HG03378 (cell line): ENCODE results near the gene C12orf56.
A peak's percentile ranks its signal among the peaks of the same experiment; 100 is the strongest.

ENCODE experiments used
- ATAC-seq: cut with Tn5 transposase; IDR thresholded peaks from one replicate; pipeline ENCODE4 v1.9.1; 2021; ENCODE audit warnings: mild to moderate bottlenecking, moderate library complexity; ENCODE audit not compliant: unreplicated experiment

The C12orf56 gene, protein sequence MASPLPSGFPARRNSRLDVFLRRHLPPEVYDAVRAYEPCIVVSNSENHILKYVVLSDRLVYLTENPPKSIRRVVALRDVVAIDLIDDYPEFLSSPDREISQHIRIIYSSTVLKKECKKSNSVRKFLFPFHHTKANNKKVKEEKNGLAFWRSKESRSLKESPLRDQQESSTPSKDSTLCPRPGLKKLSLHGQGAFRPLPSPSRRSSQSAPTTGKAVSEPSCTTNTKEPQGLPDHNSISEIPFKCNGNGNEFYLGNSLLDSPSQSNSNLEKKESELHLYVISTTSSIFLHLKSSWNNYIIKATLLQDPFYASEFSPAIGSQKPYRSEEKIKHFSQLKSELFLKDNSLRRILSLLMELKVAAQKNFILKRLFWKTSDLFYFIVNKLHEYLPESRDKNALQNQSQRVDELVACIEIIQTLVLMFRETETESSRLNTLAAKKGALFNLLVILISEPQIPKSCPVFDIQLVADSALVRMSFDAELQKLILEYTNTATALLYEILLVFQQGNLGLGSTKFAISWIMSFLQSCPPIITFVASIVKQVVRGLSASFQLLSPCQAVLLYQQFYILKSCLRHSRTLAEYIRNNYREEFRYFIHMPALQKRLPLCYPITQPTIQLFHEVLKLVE

GRCh38 chr12:64390275-64390851, at the start of gene C12orf56:
C12orf56 (minus strand) TSS chr12:64390758; CDS start chr12:64390565, 193 bp downstream.
- ATAC-seq = no peak

DNA sequence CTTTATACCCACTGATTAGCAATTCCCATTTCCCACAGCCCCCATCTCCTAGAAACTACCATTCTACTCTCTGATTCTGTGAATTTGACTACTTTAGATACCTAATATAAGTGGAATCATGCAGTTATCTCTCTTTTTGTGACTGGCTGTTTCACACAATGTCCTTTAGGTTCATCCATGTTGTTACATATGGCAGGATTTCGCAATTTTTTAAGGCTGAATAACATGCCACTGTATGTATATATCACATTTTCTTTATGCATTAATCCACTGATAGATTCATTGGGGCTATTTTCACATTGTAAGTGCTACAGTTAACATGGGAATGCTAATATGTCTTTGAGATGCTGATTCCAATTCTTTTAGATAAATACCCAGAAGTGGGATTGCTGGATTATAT, 49.5 kb upstream of the C12orf56 start:
- ATAC-seq = no peak

DNA sequence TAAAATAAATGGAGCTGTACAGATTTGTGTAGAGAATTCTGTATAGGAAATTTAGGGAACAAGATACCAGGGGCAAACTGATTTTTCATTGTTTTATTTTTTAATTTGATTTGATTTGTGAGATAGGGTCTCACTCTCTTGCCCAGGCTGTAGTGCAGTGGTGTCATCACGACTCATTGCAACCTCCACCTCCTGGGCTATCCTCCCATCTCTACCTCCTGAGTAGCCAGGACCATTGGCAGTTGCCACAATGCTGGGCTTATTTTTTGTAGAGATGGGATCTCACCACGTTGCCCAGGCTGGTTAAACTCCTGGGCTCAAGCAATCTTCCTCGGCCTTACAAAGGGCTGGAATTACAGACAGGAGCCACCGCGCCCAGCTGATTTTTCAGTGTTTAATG, 43.4 kb upstream of the C12orf56 start:
- no peak for ATAC-seq

- no peak for ATAC-seq
These were observed 41.2 kb upstream of the C12orf56 start for GRCh38 chr12:64431791-64432190.

- ATAC-seq = no peak
These were observed 40.3 kb upstream of the C12orf56 start for GRCh38 chr12:64430886-64431285.

- no peak for ATAC-seq
These were observed 38.4 kb upstream of the C12orf56 start for GRCh38 chr12:64428956-64429355.

- ATAC-seq = no peak
These were observed 37.4 kb upstream of the C12orf56 start for GRCh38 chr12:64427988-64428387.

GRCh38 chr12:64419696-64420095, 29.1 kb upstream of the C12orf56 start:
- no peak for ATAC-seq

DNA sequence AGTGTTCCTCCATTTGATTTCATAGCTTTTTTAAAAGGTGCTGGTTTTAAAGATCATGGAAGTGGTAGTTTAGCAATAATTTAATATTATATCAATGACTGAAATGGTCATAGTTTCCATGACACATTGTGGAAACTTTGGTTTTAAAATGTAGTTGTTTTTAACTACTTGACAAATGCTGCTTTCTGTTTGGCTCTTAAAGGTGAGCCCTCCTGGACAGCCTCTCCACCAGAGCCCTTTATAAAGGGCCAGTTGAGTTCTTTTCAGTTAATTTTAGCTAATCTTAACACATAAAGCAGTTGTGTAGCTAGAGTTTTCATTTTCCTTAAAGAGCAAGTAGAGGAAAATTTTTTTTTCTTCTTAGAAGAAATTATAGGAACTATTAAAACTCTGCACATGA, 27.7 kb upstream of the C12orf56 start:
- no peak for ATAC-seq

DNA sequence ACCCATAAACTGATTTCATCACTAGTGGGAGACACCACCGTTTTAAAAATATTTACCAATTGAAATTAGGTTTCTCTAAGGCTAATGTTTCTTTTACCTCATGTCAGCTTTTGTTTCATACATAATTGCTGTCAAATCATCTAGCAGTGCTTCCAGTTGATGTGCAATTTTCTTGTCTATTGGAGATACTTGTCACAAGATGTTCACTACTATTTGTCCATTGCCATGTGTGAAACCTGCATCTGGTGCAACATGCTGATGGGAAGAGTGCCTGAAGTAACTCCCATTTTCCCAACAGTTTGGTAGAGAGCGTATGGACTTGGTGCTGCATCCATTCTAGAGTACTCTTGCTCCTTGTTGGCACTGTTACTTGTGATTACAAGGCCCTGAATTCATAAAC, 23.3 kb upstream of the C12orf56 start:
- ATAC-seq = no peak

DNA sequence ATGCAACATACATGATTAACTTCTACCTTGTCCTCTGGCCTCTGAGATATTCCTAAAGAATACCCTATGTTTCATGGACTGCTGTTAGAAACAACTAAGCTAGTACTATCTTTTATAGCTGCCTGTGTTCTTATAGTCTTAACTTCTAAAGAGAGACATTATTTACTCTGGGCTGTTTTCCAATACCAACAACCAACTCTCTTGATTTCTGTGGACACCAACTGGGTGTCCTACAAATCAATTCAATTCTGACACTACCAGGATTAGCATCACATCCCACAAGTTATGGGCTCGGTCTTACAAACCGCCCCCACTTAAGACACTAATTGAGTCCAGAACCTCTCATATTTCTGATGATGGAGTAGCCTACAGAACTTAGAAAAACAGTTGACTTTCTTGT, 21.9 kb upstream of the C12orf56 start:
- no peak for ATAC-seq

DNA sequence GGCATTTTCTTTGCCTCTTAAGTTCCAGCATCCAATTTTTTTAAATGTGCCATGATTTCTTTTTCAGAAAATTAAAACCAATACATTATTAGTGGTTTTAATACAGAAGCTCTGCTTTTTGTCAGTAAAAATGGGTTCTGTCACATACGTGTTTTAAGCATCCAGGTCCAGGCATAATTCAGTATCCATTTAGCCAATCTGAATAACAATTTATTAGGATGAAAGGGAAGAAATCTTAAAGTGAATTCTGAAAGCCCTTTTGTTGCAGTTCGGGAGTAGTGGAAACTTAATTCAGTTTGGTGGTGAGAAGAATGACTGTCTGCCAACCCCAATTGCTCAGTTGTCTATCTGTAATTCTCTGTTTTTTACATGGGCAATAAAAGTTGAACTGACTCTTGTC, 20.9 kb upstream of the C12orf56 start:
- ATAC-seq = no peak

GRCh38 chr12:64407342-64408223, 17.0 kb upstream of the C12orf56 start:
- ATAC-seq = no peak

GRCh38 chr12:64404470-64405256, 14.1 kb upstream of the C12orf56 start:
- ATAC-seq = peak; percentile 29

- ATAC-seq = peak; percentile 94
These were observed 13.3 kb upstream of the C12orf56 start, which contains the start of gene XPOT for GRCh38 chr12:64403707-64404469. XPOT (plus strand) TSS chr12:64404392; CDS start chr12:64410036, 5,644 bp downstream.

DNA sequence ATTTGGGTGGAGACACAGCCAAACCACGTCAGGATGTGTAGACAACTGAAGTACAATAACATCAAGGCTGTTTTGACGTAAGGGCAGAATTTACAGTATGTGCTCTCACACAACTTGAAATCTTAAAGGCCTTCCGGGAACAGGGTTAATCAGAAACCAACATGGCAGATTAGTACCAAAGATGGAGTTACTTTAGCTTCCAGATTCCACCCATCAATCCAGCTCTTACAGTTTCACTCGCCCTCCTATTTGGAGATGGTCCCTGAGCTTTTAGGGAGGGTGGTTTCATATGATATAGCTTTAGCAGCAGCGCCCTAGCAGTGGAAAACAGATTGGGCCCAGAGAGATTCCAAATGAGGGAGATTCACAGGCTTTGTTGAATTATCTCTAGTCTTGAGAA, 11.6 kb upstream of the C12orf56 start:
- ATAC-seq = no peak

GRCh38 chr12:64400041-64400440, 9.5 kb upstream of the C12orf56 start:
- no peak for ATAC-seq

- no peak for ATAC-seq
These were observed 5.2 kb upstream of the C12orf56 start for GRCh38 chr12:64395739-64396138.

- ATAC-seq = no peak
These were observed 1.7 kb upstream of the C12orf56 start for GRCh38 chr12:64392221-64392620.
